Osteoblast (primary cell): ENCODE results near the gene MTA1. TPM values are rescaled to one million over a fixed set of nuclear protein-coding genes. Genes with fewer than 3 reads are reported as not detected.

Source experiments
- DNase-seq: peaks from one replicate; pipeline ENCODE4 v3.0.0; 2011; ENCODE audit warnings: low spot score, mixed read lengths; ENCODE audit not compliant: insufficient read length; ENCODE audit errors: missing footprints
- H2AFZ ChIP-seq: 2 replicates; pipeline ENCODE4 v1.6.0; 2011; ENCODE audit warnings: mild to moderate bottlenecking, low read length
- H3K27ac ChIP-seq: 2 replicates; pipeline ENCODE4 v1.5.1; 2011; ENCODE audit warnings: mild to moderate bottlenecking, low read depth, low read length, moderate library complexity
- H3K27me3 ChIP-seq: 2 replicates; pipeline ENCODE4 v1.6.0; 2012; ENCODE audit warnings: mild to moderate bottlenecking, control low read depth, inconsistent platforms, low read length, moderate library complexity; ENCODE audit not compliant: insufficient read depth
- H3K36me3 ChIP-seq: 2 replicates; pipeline ENCODE4 v1.5.1; 2011; ENCODE audit warnings: mild to moderate bottlenecking, low read length, control low read depth, moderate library complexity; ENCODE audit not compliant: insufficient read depth
- H3K4me1 ChIP-seq: 2 replicates; pipeline ENCODE4 v1.5.1; 2011; ENCODE audit warnings: mild to moderate bottlenecking, low read length, control low read depth, moderate library complexity; ENCODE audit not compliant: insufficient read depth
- H3K4me2 ChIP-seq: 2 replicates; pipeline ENCODE4 v1.6.0; 2011; ENCODE audit warnings: mild to moderate bottlenecking, low read length; ENCODE audit not compliant: insufficient read depth
- H3K4me3 ChIP-seq: fragments of 200-600 bp; sonication (generic); 3 replicates; pipeline ENCODE4 v1.5.1; 2012; ENCODE audit warnings: mild to moderate bottlenecking, low read length, inconsistent platforms; ENCODE audit not compliant: insufficient read depth
- H3K79me2 ChIP-seq: 2 replicates; pipeline ENCODE4 v1.6.0; 2012; ENCODE audit warnings: mild to moderate bottlenecking, low read length, control low read depth, inconsistent platforms; ENCODE audit not compliant: insufficient read depth
- H3K9me3 ChIP-seq: 2 replicates; pipeline ENCODE4 v1.5.1; 2011; ENCODE audit warnings: low read depth, low read length, control low read depth
- H4K20me1 ChIP-seq: 2 replicates; pipeline ENCODE4 v1.6.0; 2012; ENCODE audit warnings: mild to moderate bottlenecking, low read length, control low read depth; ENCODE audit not compliant: insufficient read depth
- CTCF ChIP-seq: IDR thresholded peaks from 2 replicates; pipeline ENCODE4 v1.5.1; 2011; ENCODE audit warnings: mild to moderate bottlenecking, low read depth, low read length, moderate library complexity; ENCODE audit errors: extremely low read depth
- total RNA-seq: library from RNA; depleted of rRNA; stranded (reverse); fragments of >200 nt; gene quantifications from 2 replicates; pipeline ENCODE4 v1.2.3, GENCODE V29; 2012

MTA1 gene
- total RNA-seq, 1 donor: 60.4 TPM

- H3K4me1 ChIP-seq: peaks cover 5% of the 10 kb centered on the region
Observed at GRCh38 chr14:105469456-105470349, 50.1 kb downstream of the MTA1 start.

GRCh38 chr14:105470350-105471296 lies 51.0 kb downstream of the MTA1 start:
- H3K27ac ChIP-seq: no peak overlapping the region
- no peaks in the 10 kb centered on the region for H3K9me3 ChIP-seq
- no peak for TF ChIP-seq CTCF
- H3K27me3 ChIP-seq: no peaks in the 10 kb centered on the region
- H3K4me1 ChIP-seq: peaks cover 10% of the 10 kb centered on the region
- H4K20me1 ChIP-seq: peaks cover 19% of the 10 kb centered on the region
- H3K4me3 ChIP-seq: no peak overlapping the region
- no peak for DNase-seq
- H3K36me3 ChIP-seq: peaks cover 14% of the 10 kb centered on the region
- no peak overlapping the region for H2AFZ ChIP-seq
- no peak overlapping the region for H3K4me2 ChIP-seq
- H3K79me2 ChIP-seq: no peaks in the 10 kb centered on the region

More at GRCh38 chr14:105469456-105470349, 50.1 kb downstream of the MTA1 start:
- Histone ChIP-seq H2AFZ (no peak overlapping the region), H3K27ac (no peak overlapping the region), H3K36me3 (peaks cover 14% of the 10 kb centered on the region), H3K4me2 (no peak overlapping the region), H3K9me3 (no peaks in the 10 kb centered on the region), H3K4me3 (no peak overlapping the region), H3K27me3 (no peaks in the 10 kb centered on the region), H4K20me1 (peaks cover 19% of the 10 kb centered on the region), H3K79me2 (no peaks in the 10 kb centered on the region)
- no peak for TF ChIP-seq CTCF
- DNase-seq: no peak

GRCh38 chr14:105471297-105471821 lies 51.7 kb downstream of the MTA1 start:
- no peaks in the 10 kb centered on the region for H3K79me2 ChIP-seq
- H3K4me3 ChIP-seq: no peak overlapping the region
- no peaks in the 10 kb centered on the region for H3K9me3 ChIP-seq
- peaks cover 14% of the 10 kb centered on the region for H3K36me3 ChIP-seq
- H3K4me2 ChIP-seq: no peak overlapping the region
- no peaks in the 10 kb centered on the region for H3K27me3 ChIP-seq
- H3K4me1 ChIP-seq: peaks cover 18% of the 10 kb centered on the region
- peaks cover 19% of the 10 kb centered on the region for H4K20me1 ChIP-seq
- no peak overlapping the region for H3K27ac ChIP-seq
- peak; percentile 93 for DNase-seq
- H2AFZ ChIP-seq: no peak overlapping the region
- no peak for TF ChIP-seq CTCF
